Loucy (cell line): Measurements from ENCODE around the gene PFKFB1.

Experiments used
- H2AFZ ChIP-seq: fragments of 200-600 bp; sonication (generic); 2 replicates; pipeline ENCODE4 v1.6.0; 2016; ENCODE audit warnings: antibody characterized with exemption, mild to moderate bottlenecking, low read length, moderate library complexity
- H3F3A ChIP-seq: fragments of 200-600 bp; 2 replicates; pipeline ENCODE4 v1.6.0; 2016; ENCODE audit warnings: antibody characterized with exemption, low read depth, mild to moderate bottlenecking
- H3K27me3 ChIP-seq: fragments of 200-600 bp; sonication (generic); 2 replicates; pipeline ENCODE4 v1.6.1; 2014; ENCODE audit warnings: low read length, mild to moderate bottlenecking; ENCODE audit not compliant: insufficient read depth, poor library complexity, severe bottlenecking
- H3K36me3 ChIP-seq: fragments of 200-600 bp; sonication (generic); 2 replicates; pipeline ENCODE4 v1.6.1; 2016; ENCODE audit warnings: low read length; ENCODE audit not compliant: insufficient read depth
- H3K4me1 ChIP-seq: fragments of 200-600 bp; sonication (generic); 2 replicates; pipeline ENCODE4 v1.5.1; 2014; ENCODE audit warnings: low read length, mild to moderate bottlenecking; ENCODE audit not compliant: insufficient read depth, poor library complexity, severe bottlenecking
- H3K4me2 ChIP-seq: fragments of 200-600 bp; sonication (generic); 2 replicates; pipeline ENCODE4 v1.6.0; 2014; ENCODE audit warnings: antibody characterized with exemption, low read length, low read depth, mild to moderate bottlenecking; ENCODE audit not compliant: poor library complexity, severe bottlenecking
- H3K4me3 ChIP-seq: fragments of 200-600 bp; sonication (generic); 2 replicates; pipeline ENCODE4 v1.5.1; 2014; ENCODE audit warnings: low read length, mild to moderate bottlenecking, mixed read lengths; ENCODE audit not compliant: poor library complexity, severe bottlenecking
- H3K79me2 ChIP-seq: fragments of 200-600 bp; sonication (generic); 2 replicates; pipeline ENCODE4 v1.6.1; 2014; ENCODE audit warnings: low read length; ENCODE audit not compliant: insufficient read depth
- H3K9ac ChIP-seq: fragments of 200-600 bp; sonication (generic); 2 replicates; pipeline ENCODE4 v1.6.0; 2014; ENCODE audit warnings: mild to moderate bottlenecking, low read depth, low read length, moderate library complexity; ENCODE audit not compliant: poor library complexity, severe bottlenecking
- H3K9me2 ChIP-seq: fragments of 200-600 bp; sonication (generic); replicated peaks from 2 replicates; pipeline ENCODE4 v1.6.1; 2016; ENCODE audit warnings: low read depth, low read length, mixed read lengths
- H3K9me3 ChIP-seq: fragments of 200-600 bp; sonication (generic); 2 replicates; pipeline ENCODE4 v1.6.1; 2014; ENCODE audit warnings: mild to moderate bottlenecking, antibody characterized with exemption, low read length, low read depth; ENCODE audit not compliant: insufficient read depth
- H4K20me1 ChIP-seq: fragments of 200-600 bp; sonication (generic); 2 replicates; pipeline ENCODE4 v1.6.0; 2014; ENCODE audit warnings: antibody characterized with exemption, low read length, mild to moderate bottlenecking; ENCODE audit not compliant: insufficient read depth, poor library complexity, severe bottlenecking
- CTCF ChIP-seq: fragments of 200-600 bp; sonication (generic); conservative IDR thresholded peaks from 2 replicates; pipeline ENCODE4 v1.5.1; 2014; ENCODE audit warnings: mild to moderate bottlenecking, antibody characterized with exemption, low read length
- EZH2phosphoT487 ChIP-seq: fragments of 200-600 bp; IDR thresholded peaks from 2 replicates; pipeline ENCODE4 v1.6.1; 2018; ENCODE audit warnings: antibody characterized with exemption, mild to moderate bottlenecking, moderate library complexity, borderline replicate concordance

Gene PFKFB1

GRCh38 chrX:54921427-54922021, 72.5 kb downstream of the PFKFB1 start:
- peaks cover 10% of the 10 kb centered on the region for H3K4me1 ChIP-seq
- H3K79me2 ChIP-seq = peaks cover 7% of the 10 kb centered on the region; the same call in 1 of the 2 replicates
- H3K9ac ChIP-seq = peak overlapping the region; percentile 91
- H3K9me2 ChIP-seq = no peaks in the 10 kb centered on the region
- peak overlapping the region; percentile 83 for H2AFZ ChIP-seq
- H3K36me3 ChIP-seq = no peaks in the 10 kb centered on the region; the same call in 1 of the 2 replicates
- H3F3A ChIP-seq = no peaks in the 10 kb centered on the region
- no peaks in the 10 kb centered on the region for H3K9me3 ChIP-seq
- H4K20me1 ChIP-seq = no peaks in the 10 kb centered on the region
- H3K4me2 ChIP-seq = peak overlapping the region; percentile 80
- TF ChIP-seq CTCF (no peak), EZH2phosphoT487 (no peak)
- no peaks in the 10 kb centered on the region for H3K27me3 ChIP-seq
- peak overlapping the region; percentile 89 for H3K4me3 ChIP-seq

GRCh38 chrX:54920610-54921426, 73.2 kb downstream of the PFKFB1 start, which contains the start of gene TRO:
TRO (plus strand) TSS chrX:54920824; CDS start chrX:54922247, 1,423 bp downstream.
- Histone ChIP-seq H3K27me3 (no peaks in the 10 kb centered on the region), H3F3A (no peaks in the 10 kb centered on the region), H3K4me3 (peak within 1 kb of the TSS; percentile 89), H3K4me1 (peaks cover 10% of the 10 kb centered on the region), H3K36me3 (no peaks in the 10 kb centered on the region; the same call in 1 of the 2 replicates), H4K20me1 (no peaks in the 10 kb centered on the region), H3K9ac (peak within 1 kb of the TSS; percentile 91), H3K4me2 (peak within 1 kb of the TSS; percentile 80), H3K9me2 (no peaks in the 10 kb centered on the region), H3K9me3 (no peaks in the 10 kb centered on the region), H3K79me2 (peaks cover 7% of the 10 kb centered on the region; the same call in 1 of the 2 replicates), H2AFZ (peak within 1 kb of the TSS; percentile 83)
- TF ChIP-seq CTCF = no peak
- TF ChIP-seq EZH2phosphoT487 = no peak

- Histone ChIP-seq H3K4me3 (no peak overlapping the region), H3K4me1 (no peaks in the 10 kb centered on the region), H3K9me2 (no peaks in the 10 kb centered on the region), H3K9me3 (no peaks in the 10 kb centered on the region), H3F3A (no peaks in the 10 kb centered on the region), H3K9ac (no peak overlapping the region), H3K79me2 (no peaks in the 10 kb centered on the region), H3K36me3 (no peaks in the 10 kb centered on the region), H3K4me2 (no peak overlapping the region), H2AFZ (no peak overlapping the region), H4K20me1 (no peaks in the 10 kb centered on the region), H3K27me3 (no peaks in the 10 kb centered on the region)
- TF ChIP-seq CTCF (no peak), EZH2phosphoT487 (no peak)
Observed at GRCh38 chrX:54909941-54910340, 84.0 kb downstream of the PFKFB1 start.
